Stimulated activated CD4-positive, alpha-beta T cell treated with anti-CD3 and anti-CD28 coated beads, Interleukin-15, amount 100 ng/mL, for 1 hour (primary cell): ENCODE data around the gene RNF40.

Experiments
- DNase-seq, 2 donors: peaks; one replicate each; pipeline ENCODE4 v3.0.0-alpha.2; 2020; ENCODE audit warnings: low read depth in 1 of 2, low spot score in 1 of 2

Gene RNF40

GRCh38 chr16:30740364-30741251, 21.5 kb upstream of the RNF40 start:
- no peak for DNase-seq

- DNase-seq, result no peak
Observed at GRCh38 chr16:30741461-30741914, 20.6 kb upstream of the RNF40 start.

- DNase-seq, result no peak
Observed at GRCh38 chr16:30743716-30744115, 18.4 kb upstream of the RNF40 start.

- no peak for DNase-seq
Observed at GRCh38 chr16:30744183-30744582, 17.9 kb upstream of the RNF40 start.

- no peak for DNase-seq
Observed at GRCh38 chr16:30745082-30745481, 17.0 kb upstream of the RNF40 start.

GRCh38 chr16:30746638-30747175, 15.4 kb upstream of the RNF40 start:
- DNase-seq, result no peak

GRCh38 chr16:30747331-30747730, 14.8 kb upstream of the RNF40 start:
- DNase-seq, result no peak

GRCh38 chr16:30747799-30748633, 14.1 kb upstream of the RNF40 start, which contains the start of gene PHKG2:
Gene PHKG2, plus strand, starts transcription at chr16:30748425. Its CDS starts 396 bp downstream, at chr16:30748821.
- DNase-seq, result peak; percentile 86 to 90

- no peak for DNase-seq
Observed at GRCh38 chr16:30748634-30749445, 13.3 kb upstream of the RNF40 start.

- DNase-seq, result no peak
Observed at GRCh38 chr16:30750201-30750600, 11.9 kb upstream of the RNF40 start.

GRCh38 chr16:30750876-30751465, 11.2 kb upstream of the RNF40 start:
- no peak for DNase-seq

GRCh38 chr16:30753596-30753995, 8.5 kb upstream of the RNF40 start:
- DNase-seq, result no peak

- no peak for DNase-seq
Observed at GRCh38 chr16:30755955-30756780, 6.0 kb upstream of the RNF40 start.

GRCh38 chr16:30756781-30757100, 5.4 kb upstream of the RNF40 start:
- no peak for DNase-seq

- DNase-seq, result no peak
Observed at GRCh38 chr16:30757316-30757715, 4.8 kb upstream of the RNF40 start.

GRCh38 chr16:30758988-30759491, 3.1 kb upstream of the RNF40 start:
- DNase-seq, result no peak

- no peak for DNase-seq
Observed at GRCh38 chr16:30760001-30760559, 2.0 kb upstream of the RNF40 start.

GRCh38 chr16:30760577-30761426, 1.3 kb upstream of the RNF40 start:
- DNase-seq, result no peak
